Stimulated activated CD8-positive, alpha-beta memory T cell treated with anti-CD3 and anti-CD28 coated beads, Interleukin-4, amount 100 ng/mL, for 48 hours (primary cell): ENCODE measurements around the gene STK32A.

Experiments
- DNase-seq: peaks from one replicate; pipeline ENCODE4 v3.0.0-alpha.2; 2020

The STK32A gene

DNA sequence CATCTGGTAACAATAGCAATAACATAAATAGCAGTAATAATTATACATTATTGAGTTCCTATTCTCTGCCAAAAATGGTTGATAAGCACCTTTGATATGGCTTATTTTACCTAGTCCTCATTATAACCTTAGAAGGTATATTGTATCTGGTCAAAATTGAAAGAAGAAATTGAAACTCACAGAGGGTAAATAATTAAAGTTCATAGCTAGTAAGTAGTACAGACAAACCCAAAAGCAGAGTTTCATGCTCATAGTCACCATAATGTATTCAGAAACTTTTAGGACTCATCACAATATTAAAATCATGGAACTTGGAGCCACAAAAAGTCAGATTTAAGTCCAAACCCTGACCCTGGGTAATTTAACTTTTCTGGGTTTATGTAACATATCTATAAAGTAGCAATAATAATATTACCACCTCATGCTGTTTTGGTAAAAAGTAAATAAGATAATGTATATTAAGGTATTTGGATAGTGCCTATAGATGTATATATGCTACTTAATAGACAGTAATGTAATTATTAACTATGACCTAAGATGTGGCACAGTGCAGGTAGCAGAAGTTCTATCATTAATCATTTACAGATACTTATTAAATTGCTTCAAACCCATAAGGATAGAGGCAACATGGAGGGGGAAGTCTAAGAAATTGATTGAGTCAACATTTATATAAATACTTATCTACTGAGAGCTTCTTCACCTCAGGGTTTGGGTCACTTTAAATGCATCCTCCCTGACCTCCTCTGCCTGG lies 32.4 kb downstream of the STK32A start:
- no peak for DNase-seq

DNA sequence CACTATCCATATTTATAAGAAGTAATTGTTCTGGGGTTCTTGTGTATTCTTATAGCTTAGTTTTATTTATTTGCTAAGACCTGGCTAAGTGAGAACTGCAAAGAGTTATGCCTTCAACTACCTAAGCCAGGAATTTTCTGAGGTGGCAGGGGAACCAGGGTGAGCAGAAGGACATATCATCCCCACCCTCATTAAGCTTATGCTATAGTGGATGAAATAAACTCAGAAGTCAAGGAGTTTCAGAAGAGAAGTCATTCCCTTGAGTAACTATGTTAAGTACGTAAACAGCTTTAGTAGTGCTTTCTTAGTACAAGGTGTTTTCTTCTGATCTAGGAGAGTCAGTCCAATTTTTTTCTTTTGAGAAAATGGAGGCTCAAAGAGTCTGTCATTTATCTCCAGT lies 41.7 kb downstream of the STK32A start:
- DNase-seq: no peak

DNA sequence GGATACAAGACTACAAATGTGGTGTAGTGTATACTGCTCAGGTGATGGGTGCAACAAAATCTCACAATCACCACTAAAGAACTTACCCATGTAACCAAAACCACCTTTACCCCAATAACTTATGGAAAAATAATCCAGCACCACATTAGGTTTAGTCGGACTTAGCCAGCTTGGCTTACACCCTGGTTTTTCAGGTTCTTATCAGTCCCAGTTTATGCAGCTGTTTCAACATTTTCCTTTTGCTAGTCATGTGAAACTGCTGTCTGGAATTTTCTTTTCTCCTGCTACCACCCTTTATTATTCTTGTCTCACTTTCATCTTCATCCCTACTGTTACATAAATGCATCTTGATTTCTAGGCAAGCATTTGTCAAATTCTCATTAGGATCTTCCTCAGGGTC lies 51.5 kb downstream of the STK32A start:
- no peak for DNase-seq

DNA sequence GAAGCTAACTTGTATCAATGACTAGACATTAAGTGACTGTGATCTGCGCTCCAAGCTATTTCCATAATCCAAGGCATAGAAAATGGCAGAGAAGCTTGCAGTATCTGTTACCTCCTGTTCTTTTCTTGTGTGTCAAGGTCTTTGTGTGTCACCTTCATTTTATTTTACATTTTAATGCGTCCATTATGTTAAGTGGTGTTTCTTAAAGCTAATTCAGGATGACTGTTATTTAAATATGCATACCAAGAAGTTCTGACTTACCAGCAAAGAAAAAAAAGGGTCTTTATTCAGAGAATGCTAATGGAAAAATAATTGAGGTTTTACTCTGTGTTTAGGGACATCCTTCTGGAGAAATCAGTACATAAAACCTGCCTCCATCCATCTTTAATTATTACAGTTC lies 52.3 kb downstream of the STK32A start:
- DNase-seq: no peak

DNA sequence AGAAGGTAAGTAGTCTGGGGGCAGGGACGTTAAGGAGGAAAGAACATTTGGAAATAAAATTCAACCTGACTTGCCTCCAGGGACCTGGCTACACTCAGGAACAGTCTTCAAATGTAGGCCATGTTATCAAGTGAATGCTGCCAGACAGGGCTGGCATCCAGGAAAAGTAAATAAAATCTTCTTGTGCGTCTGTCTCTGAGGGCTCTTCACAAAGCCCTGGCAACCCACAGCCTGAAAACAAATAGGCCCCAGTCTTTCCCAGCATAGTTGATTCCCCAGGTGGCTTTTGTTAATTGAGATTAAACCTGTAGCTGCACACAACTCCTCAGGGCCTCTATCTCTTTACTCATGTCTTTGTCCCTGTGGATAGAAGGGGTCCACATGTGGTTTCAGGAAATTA lies 55.4 kb downstream of the STK32A start:
- no peak for DNase-seq

DNA sequence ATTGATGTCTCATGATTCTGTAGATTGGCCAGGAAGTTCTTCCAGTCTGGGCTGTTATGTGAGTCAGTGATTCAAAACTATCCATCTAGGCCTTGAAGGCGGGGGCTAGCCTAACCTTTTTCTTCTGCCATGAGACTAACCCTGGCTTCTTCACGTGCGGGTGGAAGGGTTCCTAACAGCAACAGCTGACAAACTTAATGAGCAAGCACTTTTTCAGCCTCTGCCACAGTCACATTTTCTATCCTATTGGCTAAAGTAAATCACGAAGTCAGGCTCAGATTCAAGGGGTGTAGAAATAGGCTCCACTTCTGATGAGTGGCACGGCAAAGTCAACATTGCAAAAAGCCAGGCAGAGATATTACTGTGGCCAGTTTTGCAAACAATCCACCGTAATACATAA lies 68.4 kb downstream of the STK32A start:
- no peak for DNase-seq

DNA sequence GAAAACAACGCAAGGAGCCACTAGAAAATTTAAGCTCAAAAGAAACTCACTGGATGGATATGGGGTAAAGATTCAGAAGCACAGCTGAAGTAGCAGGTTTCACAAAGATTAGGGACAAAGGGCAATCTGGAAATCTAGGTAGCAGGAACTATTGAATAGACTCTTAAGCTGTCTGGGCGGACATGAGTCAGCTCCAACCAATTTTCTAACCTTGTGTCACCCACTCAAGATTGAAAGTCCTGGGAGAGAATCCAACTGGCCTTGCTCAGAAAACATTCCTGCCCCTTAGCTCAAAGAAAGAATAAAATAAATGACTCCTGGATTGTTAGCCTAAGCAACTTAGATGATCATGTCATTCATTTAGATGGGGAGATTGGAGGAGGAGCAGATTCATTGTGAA lies 69.2 kb downstream of the STK32A start:
- no peak for DNase-seq

DNA sequence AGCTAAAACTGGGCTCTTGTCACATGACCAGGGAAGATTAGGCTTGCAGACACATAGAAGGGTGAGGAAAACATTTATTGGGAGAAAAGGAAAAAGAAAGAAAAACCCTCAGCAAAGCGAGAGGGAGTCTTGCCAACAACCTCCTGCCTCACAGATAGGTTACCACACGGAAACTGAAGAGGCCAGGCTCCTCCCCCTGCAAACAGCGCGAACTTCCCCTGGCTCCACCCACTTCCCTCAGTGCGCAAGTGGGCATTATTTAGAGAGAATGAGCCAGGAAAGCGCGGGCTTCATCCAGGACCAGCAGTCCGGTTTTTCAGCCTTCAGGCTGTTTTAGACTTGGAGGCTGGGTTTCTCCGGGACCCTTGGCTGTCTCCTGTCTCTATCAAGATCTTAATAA lies 70.3 kb downstream of the STK32A start:
- DNase-seq: no peak

DNA sequence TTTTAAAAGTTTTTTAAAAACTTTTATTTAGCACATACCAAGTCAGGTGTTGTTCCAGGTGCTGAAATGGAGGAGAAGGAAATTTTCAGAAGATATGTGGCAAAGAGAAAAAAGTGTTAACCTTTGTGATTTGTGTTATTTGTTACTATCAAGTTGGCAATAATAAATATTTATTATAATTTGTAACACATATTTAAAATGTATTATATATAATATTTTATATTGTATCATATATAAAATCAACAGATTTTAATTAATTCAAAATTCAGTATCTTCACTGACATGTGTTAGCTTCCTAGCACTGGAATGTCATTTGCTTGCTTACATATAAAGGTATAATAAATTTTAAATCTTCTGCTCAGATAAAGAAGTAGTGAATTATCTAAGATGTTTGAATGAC lies 71.5 kb downstream of the STK32A start:
- no peak for DNase-seq

DNA sequence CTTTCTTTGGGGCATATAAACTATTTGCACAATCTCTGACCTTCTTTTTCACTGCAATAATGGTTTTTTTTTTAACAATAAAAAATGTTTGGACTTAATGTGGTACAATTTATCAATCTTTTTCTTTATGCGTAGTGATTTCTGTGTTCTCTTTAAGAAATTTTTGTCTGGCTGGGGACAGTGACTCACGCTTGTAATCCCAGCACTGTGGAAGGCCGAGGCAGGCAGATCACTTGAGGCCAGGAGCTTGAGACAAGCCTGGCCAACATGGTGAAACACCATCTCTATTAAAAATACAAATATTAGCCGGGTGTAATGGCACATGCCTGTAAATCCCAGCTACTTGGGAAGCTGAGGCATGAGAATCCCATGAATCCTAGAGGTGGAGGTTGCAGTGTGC lies 72.3 kb downstream of the STK32A start:
- no peak for DNase-seq

DNA sequence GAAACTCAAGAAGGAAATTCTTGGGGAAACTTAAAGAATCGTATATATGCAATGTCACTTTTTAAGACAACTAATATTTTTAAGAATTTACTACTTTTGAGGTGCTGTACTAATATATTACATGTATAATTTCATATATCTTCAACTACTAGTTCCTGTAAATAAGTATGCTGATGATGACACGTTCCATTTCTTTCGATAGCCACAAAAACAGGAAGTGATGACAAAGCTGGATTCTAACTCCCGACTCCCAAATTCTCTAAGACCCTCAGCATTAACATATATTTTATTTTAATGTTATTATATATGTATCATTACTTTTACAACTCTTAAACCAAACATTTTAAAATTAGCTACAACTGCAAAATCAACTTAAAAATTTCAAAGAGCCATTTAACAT lies 74.8 kb downstream of the STK32A start:
- DNase-seq: no peak

DNA sequence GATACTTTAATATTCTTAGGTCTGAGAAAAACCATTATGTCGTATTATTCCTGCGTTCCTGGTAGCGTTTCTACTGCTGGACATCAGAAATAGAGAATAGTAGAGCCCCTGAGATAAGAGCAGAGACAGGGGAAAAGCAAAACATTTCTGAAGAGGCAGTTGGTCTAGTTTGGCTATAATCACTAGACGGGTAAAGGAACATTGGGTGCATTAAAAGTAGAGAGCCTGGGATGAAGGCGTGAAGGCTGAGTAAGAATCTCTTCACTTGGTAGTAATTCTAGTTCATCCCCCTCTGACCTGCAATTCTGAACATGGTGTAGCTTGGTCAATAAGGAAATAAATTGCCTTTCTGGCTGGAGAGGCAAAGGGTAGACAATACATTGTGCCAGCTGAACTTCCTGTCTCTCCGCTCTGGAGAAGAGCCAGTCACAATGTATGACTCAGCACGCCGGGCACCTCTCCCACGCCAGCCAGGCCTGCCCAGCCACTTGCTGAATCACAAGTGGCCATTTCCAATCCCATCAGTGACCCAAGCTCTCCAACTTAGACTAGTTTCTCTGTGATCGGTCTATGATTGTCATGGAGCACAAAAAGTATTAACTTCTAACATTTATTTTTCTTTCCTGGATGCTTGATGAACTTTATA lies 75.4 kb downstream of the STK32A start:
- no peak for DNase-seq

DNA sequence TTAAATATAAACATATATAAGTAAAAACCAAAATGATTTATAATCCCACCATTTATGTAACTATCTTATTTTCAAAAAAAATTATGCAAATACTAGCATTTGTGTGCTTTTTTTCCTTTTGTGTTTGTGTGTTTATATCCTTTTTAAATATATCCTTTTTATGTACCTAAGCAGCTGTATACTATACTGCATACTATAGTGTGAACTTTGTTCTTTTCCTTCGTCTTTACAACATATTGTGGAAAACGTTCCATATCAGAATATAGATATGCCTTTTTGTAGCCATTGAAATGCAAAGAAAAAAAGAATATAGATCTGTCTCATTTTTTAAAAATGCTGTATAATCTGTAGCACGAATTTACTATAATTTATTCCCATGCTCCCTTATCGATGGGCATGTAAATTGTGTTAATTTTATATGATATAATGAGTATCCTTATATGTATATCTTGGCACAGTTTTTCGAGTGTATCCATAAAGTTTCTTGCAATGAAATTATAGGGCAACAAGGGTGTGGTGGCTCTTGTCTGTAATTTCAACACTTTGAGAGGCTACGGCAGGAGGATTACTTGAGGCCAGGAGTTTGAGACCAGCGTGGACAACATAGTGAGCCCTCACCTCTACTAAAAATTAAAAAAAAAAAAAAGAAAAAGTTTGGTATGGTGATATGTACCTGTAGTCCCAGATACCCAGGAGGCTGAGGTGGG lies 83.3 kb downstream of the STK32A start:
- no peak for DNase-seq

DNA sequence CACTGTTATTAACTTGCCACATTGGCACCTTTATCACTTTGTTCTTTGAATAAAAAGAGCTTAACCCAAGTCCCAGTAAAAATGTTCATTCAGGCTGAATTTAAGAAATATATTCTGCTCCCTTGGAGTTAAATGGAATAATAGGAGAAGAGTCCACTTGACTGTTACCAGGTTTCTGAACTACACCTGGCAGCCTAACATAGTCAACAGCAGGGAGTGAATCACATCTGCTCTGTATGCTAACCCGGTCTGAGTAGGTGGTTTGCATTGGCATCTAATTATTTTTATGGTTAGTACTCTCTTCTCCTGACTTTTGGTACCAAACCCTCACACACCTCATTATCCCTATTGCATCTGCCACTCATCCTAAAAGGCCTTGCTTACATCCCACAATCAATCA lies 86.7 kb downstream of the STK32A start:
- DNase-seq: no peak

DNA sequence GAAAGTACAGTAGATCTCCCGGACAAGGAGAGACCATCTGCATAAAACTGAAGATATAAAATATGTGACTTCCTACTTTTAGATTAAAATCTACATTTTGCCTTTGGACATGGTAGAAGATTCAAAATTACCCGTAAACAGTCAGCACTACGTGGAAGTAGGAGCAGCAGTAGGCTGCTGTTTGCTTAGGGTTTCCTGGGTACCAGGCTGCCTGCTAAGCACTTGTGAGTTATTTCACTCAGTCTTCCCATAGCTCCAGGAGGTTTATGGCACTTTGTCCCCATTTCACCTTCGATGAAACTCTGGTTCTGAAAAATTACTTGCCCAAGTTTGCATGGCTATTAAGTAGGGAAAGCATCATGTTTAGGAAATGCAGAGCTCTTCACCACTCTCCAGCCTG lies 92.6 kb downstream of the STK32A start:
- DNase-seq: no peak

DNA sequence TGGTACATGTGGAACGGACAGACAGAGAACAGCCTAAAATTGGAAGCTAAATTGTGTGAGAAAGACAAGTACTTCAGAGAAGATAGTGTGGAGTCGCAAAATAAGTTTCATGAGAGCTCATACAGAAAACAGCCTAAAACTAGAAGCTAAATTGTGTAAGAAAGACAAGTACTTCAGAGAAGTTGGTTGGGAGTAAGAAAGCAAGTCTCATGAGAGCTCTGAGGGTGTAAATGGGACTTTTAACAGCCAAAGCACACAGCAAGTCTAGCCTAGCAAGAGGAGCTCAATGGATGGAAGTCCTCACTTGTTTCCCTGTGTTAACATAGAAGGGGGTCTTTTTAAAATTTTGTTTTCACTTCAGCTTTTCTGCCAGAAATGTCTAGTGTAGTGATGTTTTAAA lies 93.1 kb downstream of the STK32A start:
- no peak for DNase-seq

DNA sequence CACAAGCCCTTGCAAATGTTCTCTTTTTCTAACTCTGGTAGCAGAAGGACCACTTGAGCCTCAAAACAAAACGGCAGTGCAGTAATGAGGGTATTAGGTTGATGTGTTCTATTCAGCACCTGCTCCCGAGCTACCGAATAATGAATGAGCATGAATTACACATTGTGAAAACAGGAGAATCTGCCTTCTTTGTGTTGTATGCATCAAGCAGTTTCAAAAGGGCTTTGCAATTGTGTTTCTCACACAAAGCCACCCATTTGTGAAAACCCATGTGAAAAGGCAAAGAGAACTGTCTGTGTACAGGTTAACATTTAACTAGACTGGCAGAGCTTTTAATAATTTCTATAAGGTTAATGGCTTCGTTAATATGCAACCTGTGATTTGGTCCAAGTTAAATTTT lies 97.8 kb downstream of the STK32A start:
- no peak for DNase-seq

DNA sequence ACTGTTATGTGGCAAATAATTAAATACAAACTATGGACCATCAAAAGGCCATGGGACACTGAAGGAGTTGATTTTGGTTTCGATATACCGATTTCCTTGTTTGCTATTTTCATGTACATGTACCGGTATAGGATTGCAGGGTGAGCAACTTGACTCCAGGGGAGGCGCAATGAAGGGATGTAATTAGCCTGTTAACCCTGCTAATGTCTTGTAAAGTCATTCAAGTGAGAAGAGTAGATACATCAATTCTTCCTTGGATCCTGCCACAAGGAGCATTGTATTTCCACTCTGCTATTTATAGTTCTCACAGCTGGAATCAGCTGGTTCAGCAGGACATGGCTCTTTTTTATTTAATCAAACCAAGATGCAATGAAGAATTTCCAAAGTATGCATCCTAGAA lies 102.0 kb downstream of the STK32A start:
- DNase-seq: no peak

DNA sequence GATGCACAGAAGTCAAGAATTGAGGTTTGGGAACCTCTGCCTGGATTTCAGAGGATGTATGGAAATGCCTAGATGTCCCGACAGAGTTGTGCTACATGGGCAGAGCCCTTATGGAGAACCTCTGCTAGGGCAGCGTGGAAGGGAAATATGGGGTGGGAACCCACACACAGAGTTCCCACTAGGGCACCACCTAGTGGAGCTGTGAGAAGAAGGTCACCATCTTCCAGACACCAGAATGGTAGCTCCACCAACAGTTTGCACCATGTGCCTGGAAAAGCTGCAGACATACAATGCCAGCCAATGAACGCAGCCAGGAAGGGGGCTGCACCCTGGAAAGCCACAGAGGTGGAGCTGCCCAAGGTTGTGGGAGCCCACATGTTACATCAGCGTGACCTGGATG lies 104.5 kb downstream of the STK32A start:
- DNase-seq: no peak

DNA sequence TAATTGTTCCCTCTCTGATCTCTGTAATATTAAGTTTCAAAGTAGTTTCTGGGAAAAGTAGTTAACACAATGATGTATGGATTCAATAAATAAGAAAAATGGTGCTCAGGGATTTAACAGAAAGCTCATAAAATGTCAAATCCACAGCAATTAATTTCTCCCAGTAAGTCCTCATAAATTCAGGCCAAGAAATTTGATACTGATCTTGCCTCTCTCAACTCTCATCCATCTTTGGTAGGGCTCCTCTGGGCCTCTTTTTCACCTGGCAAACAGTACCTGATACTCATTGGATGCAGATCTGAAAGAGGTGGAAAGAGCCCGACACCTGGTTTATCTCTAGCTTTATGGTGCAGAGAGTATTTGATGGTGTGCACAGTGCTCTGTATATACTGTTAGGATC lies 106.1 kb downstream of the STK32A start:
- no peak for DNase-seq

DNA sequence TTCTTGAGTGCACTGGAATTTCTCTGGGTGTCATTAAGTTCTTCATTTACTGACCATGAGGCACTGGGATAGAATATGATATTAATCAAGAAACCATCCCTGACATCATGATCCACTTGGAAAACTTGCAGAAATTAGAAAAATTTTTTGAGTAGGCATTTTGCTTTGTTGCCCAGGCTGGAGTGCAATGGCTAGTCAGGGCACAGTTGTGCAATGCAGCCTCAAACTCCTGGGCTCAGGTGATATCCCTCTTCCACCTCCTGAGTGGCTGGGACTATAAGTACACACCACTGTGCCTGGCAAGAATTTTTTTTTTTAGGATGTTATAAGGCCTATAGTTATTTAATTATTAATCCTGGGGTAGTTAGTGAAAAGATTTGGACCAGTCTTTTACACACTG lies 106.5 kb downstream of the STK32A start:
- no peak for DNase-seq

DNA sequence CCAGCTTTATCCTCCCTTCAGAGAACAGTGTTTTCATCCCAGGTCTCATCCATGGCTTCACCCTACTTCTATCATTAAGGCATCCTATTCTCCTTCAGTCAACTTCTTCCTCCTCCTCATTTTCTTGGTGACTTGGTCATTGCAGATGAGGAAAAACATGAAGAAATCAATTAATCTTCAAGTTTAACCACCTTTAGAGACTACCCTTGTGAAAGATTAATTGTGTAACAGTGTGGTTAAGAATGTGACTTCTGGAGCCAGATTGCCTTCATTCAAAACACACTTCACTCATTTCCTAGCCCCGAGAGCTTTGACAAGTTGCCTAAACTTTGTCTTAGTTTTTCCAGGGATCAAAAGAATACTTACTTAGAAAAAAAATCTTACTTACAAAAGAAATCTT lies 110.0 kb downstream of the STK32A start:
- no peak for DNase-seq

DNA sequence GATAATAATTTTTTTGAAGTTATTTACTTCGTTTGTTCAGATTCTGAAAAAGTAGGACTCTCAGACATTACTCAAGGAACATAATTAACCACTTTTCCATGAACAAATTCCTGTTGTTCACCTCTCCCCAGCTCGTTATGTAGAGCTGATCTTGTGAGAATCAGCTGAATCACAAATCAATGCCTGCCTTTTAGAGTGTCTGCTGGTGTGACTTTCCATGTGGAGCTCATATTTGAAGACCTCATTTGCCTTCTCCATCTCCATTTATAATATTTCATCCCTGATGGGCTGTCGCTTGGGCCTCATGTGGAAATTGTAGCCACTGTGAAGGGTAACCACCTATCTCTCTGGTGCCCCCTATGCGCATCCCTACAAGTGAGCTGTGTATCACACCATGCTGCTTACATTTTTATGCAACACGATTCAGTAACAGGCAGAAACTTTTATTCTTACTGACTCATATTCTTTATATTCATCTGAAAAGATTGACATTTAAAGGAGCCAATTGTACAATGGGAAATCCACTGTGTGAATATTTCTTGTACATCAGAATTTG lies 111.3 kb downstream of the STK32A start:
- no peak for DNase-seq

DNA sequence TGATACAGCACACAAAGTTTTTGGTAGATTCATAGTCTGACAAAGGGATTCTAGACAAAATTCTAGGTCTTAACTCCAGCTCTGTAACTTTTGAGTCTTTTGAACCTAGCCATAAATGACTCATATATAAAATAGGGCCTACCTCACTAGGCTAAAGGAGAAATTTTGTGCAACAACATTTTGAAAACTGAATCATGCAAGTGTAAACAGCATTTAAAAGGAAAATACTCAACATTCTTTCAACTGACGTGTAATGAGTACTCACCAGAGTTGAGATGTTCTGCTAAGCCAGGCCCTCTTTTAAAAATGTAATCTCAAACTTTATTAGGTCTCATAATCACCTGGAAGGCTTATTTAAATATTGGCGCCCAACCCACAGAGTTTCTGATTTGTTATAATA lies 113.2 kb downstream of the STK32A start:
- no peak for DNase-seq
